ENCODE measurements around the gene SAE1.

Gene SAE1

DNA sequence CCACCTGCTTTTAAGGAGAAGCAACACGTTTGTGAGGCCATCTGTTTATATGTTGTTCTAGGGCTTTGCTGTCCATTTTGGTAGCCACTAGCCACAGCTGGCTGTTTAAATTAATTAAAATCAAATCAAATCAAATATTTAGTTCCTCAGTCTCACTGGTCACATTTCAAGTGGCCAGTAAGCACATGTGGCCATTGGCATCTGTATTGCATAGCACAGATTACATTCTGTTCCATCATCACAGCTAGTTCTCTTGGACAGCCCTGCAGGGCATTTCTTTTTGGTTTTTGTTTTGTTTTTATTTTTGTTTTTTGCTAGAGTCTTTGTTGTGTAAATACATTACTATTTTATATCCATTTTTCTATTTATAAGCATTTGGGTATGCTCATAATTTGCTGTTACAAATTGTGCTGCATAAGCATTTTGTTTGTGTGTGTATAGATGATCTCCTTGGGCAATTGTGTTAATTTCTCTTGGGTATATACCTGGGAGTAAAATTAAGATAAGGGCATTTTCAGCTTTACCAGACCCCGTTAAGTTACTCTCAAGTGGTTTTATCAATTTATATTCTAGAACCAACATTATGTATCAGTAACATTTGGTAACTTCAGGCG lies 31.3 kb downstream of the SAE1 start:
- DNase-seq (ENCODE audit: low read depth in 2 of 2): no peak

DNA sequence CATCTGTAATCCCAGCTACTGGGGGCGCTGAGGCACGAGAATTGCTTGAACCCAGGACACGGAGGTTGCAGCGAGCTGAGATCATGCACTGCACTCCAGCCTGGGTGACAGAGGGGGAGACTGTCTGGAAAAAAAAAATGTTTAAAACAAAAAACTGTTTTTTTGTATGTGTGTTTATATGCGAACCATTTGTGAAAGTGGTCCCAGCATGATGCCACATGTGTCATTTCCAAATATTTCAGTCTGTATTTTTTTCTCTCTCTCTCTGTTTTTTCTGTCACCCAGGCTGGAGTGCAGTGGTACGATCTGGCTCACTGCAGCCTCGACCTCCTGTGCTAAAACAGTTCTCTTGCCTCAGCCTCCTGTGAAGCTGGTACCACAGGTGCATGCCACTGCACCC lies 37.4 kb downstream of the SAE1 start:
- DNase-seq (ENCODE audit: low read depth in 2 of 2): no peak

DNA sequence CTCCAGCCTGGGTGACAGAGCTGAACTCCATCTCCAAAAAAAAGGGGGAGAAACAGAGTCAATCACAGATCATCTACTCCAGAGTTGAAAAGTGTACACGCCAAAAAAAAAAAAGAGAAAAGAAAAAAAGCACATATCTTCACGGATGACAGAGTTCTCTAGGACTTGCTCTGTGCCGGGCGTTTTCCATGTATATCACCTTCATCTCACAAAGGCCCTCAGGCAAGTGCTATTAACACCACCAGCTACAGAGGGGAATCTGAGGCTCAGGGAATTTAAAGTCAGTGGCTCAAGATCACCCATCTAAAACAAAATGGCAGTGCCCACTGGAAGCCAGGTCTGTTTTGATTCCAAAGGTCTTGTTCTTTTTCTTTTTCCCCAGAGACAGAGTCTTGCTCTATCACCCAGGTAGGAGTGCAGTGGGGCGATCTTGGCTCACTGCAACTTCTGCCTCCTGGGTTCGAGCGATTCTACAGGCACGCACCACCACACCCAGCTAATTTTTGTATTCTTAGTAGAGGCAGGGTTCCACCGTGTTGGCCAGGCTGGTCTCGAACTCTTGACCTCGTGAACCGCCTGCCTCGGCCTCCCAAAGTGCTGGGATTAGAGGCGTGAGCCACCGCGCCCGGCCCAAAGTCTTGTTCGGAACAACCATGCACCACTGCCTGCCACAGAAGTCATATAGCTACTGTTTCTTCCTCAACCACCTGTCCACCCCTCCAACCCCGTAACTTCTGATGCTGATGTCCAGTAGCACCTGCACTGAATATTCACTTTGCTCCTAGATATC lies 42.2 kb downstream of the SAE1 start:
- no peak for DNase-seq (ENCODE audit: low read depth in 2 of 2)

DNA sequence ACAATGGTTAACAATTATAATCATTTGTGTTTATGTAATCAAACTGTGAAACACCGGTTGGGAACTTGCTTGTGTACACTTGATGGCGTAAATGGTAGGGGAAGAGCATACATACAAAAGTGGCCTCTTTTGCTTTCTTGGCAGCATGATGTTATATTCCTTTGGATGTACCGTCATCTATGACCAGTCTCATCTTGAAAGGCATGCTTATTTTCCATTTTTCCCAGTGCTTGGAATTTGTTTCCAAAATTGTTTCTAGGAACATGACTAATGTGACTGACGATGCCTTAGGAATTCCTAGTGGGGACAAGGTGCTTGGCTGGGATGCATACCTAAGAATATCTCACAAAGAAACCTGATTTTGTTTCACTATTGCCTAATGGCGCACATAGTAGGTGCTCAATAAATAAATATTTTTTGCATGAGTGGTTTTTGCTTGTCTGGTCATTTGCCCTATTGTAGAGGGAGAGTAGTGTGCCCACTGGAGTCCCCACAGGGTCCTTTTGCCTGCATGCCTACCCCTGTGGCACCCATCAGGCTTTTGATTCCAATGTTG lies 45.5 kb downstream of the SAE1 start:
- no peak for DNase-seq (ENCODE audit: low read depth in 2 of 2)

DNA sequence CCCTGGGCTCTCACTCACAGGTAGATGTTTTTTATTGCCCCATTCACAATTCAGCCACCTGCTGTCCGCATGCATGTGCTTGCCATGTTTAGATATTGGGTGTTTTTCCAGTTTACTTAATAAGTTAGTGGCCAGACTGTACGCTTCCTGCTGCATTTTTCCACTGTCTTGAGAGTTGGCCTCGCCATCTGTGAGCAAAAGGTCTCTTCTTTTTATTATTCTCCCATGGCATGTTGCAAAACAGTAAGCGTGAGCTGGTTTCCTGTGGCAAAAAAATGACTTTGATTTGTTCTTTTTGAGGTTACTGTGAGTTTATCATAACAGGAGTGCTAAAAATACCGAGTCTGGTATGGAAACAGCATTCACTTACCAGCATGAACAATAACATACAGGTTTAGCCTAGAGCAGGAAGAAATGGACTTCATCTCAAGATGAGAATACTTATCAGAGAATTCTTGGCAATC lies 46.0 kb downstream of the SAE1 start:
- peak; percentile 38 to 47 for DNase-seq (ENCODE audit: low read depth in 2 of 2)

GRCh38 chr19:47179653-47180310 lies 49.1 kb downstream of the SAE1 start:
- DNase-seq (ENCODE audit: low read depth in 2 of 2): no peak

- DNase-seq (ENCODE audit: low read depth in 2 of 2): no peak
These were observed 53.0 kb downstream of the SAE1 start for GRCh38 chr19:47183601-47184000.

GRCh38 chr19:47186446-47187334 lies 56.1 kb downstream of the SAE1 start:
- DNase-seq (ENCODE audit: low read depth in 2 of 2): no peak

DNA sequence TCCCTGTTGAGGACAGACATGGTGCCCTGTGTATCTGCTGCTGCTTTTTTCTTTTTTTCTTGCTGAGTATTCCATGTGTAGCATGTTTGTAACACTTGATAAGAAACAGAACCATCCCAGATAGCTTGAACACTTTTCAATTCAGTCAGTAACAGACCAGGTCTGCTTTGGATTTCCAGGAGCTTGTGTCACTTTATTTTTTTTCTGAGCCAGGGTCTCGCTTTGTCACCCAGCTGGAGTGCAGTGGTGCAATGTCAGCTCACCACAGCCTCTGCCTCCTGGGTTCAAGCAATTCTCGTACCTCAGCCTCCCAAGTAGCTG lies 56.7 kb downstream of the SAE1 start:
- no peak for DNase-seq (ENCODE audit: low read depth in 2 of 2)

GRCh38 chr19:47187797-47188196 lies 57.2 kb downstream of the SAE1 start:
- no peak for DNase-seq (ENCODE audit: low read depth in 2 of 2)

DNA sequence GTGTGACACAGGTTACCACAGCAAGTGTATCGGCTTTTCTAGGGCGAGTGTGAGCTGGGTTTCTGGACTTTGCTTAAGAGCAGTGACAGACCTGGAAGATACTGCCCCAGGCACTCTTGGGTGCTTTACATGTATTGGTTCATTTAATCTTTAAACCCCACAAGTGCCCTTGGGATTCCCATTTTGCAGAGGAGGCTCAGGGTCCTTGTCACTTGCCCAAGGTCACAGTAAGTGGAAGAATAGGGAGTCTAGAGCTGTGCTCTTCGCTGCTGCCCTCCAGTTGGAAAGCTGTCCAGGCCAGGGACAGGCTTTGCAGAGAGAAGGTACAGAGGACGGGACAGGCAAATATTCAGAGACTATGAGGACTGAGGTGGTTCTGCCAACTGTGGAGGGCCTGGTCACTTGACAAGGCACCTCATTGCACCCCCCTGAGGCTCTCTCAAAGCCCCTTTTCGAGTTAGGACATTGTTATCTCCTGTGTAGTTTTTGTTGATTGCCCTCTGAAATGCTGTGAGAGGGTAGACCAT lies 57.9 kb downstream of the SAE1 start:
- no peak for DNase-seq (ENCODE audit: low read depth in 2 of 2)

- DNase-seq (ENCODE audit: low read depth in 2 of 2): peak in 1 of 2 experiments; percentile 10
These were observed 59.6 kb downstream of the SAE1 start for GRCh38 chr19:47190167-47190727.

DNA sequence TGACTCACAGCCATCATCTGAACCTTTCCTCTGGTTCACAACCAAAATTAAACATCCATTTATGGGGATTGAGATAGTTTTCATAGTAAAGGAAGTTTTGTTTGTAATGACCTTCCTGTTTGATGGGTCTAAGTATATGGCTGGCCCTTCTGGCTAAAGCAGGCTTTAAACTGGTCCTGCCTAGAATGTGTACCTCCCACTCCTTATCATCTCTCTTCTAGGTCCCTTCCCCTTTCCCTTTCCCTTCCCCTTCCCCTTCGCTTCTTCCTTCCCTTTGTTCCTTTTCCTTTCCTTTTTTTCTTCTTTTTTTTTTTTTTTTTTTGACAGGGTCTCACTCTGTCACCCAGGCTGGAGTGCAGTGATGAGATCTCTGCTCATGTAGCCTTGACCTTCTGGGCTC lies 64.8 kb downstream of the SAE1 start:
- DNase-seq (ENCODE audit: low read depth in 2 of 2): no peak

GRCh38 chr19:47197141-47197540 lies 66.5 kb downstream of the SAE1 start:
- no peak for DNase-seq (ENCODE audit: low read depth in 2 of 2)

DNA sequence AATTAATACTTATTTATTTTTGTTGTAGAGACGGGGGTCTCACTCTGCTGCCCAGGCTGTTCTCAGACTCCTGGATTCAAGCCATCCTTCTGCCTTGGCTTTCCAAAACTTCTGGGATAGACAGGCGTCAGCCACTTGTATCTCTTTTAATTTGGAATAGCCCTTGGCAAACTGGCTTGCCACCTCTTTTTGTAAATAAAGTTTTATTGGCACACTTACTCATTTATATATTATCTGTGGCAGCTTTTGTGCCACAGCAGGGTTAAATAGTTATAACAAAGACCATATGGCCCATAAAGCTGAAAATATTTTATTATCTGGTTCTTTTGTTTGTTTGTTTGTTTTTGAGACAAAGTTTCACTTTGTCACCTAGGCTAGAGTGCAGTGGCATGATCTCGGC lies 69.9 kb downstream of the SAE1 start:
- DNase-seq (ENCODE audit: low read depth in 2 of 2): no peak

- no peak for DNase-seq (ENCODE audit: low read depth in 2 of 2)
These were observed 72.6 kb downstream of the SAE1 start for GRCh38 chr19:47203254-47203653.

GRCh38 chr19:47209319-47210179 lies 78.9 kb downstream of the SAE1 start:
- DNase-seq (ENCODE audit: low read depth in 2 of 2): no peak

- DNase-seq (ENCODE audit: low read depth in 2 of 2): no peak
These were observed 79.5 kb downstream of the SAE1 start for GRCh38 chr19:47210180-47210490.

- DNase-seq (ENCODE audit: low read depth in 2 of 2): no peak
These were observed 80.2 kb downstream of the SAE1 start for GRCh38 chr19:47210689-47211316.

GRCh38 chr19:47215581-47215980 lies 84.9 kb downstream of the SAE1 start:
- no peak for DNase-seq (ENCODE audit: low read depth in 2 of 2)

Measured in fibroblast of skin of left biceps (primary cell).